ACC112 (cell line): ENCODE measurements around the gene ZNF263.
A peak's percentile ranks its signal among the peaks of the same experiment; 100 is the strongest.
"Not testable (repeated sequence)": the region's sequence is repeated elsewhere in the genome, so short reads cannot be mapped to it uniquely, and the experiment has no call there.

Experiments used
- H2AFZ ChIP-seq: fragments of 200-600 bp; sonication (generic); one replicate; pipeline ENCODE4 v1.6.0; 2017; ENCODE audit warnings: antibody characterized with exemption, low read length; ENCODE audit not compliant: unreplicated experiment
- H3K27ac ChIP-seq: fragments of 200-600 bp; sonication (generic); 2 replicates; pipeline ENCODE4 v1.5.1; 2014; ENCODE audit warnings: low read depth, mild to moderate bottlenecking, antibody characterized with exemption, low read length, moderate library complexity
- H3K27me3 ChIP-seq: fragments of 200-600 bp; sonication (generic); 2 replicates; pipeline ENCODE4 v1.6.1; 2014; ENCODE audit warnings: mild to moderate bottlenecking, antibody characterized with exemption, low read length, moderate library complexity, mixed read lengths; ENCODE audit not compliant: insufficient read depth
- H3K36me3 ChIP-seq: fragments of 200-600 bp; sonication (generic); 2 replicates; pipeline ENCODE4 v1.6.1; 2016; ENCODE audit warnings: mild to moderate bottlenecking, antibody characterized with exemption, low read length, moderate library complexity, mixed read lengths; ENCODE audit not compliant: insufficient read depth
- H3K4me1 ChIP-seq: fragments of 200-600 bp; sonication (generic); one replicate; pipeline ENCODE4 v1.6.1; 2016; ENCODE audit warnings: low read length, mixed read lengths; ENCODE audit not compliant: insufficient read depth, unreplicated experiment, control insufficient read depth
- H3K4me3 ChIP-seq: fragments of 200-600 bp; sonication (generic); 2 replicates; pipeline ENCODE4 v1.5.1; 2014; ENCODE audit warnings: mild to moderate bottlenecking, low read depth, low read length
- H3K79me2 ChIP-seq: fragments of 200-600 bp; sonication (generic); one replicate; pipeline ENCODE4 v1.6.0; 2016; ENCODE audit warnings: low read length; ENCODE audit not compliant: control insufficient read depth, unreplicated experiment, insufficient read depth

Gene ZNF263

DNA sequence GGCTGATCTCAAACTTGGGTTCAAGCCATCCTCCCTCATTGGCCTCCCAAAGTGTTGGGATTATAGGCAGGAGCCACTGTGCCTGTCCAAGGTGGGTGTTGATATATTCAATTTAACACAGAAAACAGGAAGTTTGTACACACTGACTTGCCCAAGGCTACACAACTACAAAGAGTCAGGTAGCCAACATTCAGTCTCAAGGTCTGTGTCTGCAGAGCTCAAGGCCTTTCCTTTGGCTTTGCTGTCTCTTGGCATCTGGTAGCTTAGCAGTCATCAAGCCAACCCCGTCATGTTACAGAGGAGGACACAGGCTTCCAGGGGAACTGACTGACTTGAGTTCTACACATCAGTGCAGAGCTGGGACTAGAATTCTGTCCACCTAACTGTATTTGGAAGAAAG lies 15.0 kb upstream of the ZNF263 start:
- no peak overlapping the region for H3K27ac ChIP-seq
- no peaks in the 10 kb centered on the region for H3K36me3 ChIP-seq
- H3K4me1 ChIP-seq: no peaks in the 10 kb centered on the region

DNA sequence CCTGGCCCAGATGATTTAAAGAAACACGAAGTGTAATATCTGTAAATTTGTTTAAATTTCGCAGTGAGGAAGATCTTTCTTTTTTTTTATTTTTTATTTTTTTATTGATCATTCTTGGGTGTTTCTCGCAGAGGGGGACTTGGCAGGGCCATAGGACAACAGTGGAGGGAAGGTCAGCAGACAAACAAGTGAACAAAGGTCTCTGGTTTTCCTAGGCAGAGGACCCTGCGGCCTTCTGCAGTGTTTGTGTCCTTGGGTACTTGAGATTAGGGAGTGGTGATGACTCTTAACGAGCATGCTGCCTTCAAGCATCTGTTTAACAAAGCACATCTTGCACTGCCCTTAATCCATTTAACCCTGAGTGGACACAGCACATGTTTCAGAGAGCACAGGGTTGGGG lies 12.6 kb upstream of the ZNF263 start:
- not testable (repeated sequence) for H3K4me3 ChIP-seq, H3K27ac ChIP-seq, H2AFZ ChIP-seq

More for the DNA sequence above, 15.0 kb upstream of the ZNF263 start:
- no peaks in the 10 kb centered on the region for H3K27me3 ChIP-seq
- H3K79me2 ChIP-seq: peaks cover 3% of the 10 kb centered on the region
- no peak overlapping the region for H2AFZ ChIP-seq
- no peak overlapping the region for H3K4me3 ChIP-seq

DNA sequence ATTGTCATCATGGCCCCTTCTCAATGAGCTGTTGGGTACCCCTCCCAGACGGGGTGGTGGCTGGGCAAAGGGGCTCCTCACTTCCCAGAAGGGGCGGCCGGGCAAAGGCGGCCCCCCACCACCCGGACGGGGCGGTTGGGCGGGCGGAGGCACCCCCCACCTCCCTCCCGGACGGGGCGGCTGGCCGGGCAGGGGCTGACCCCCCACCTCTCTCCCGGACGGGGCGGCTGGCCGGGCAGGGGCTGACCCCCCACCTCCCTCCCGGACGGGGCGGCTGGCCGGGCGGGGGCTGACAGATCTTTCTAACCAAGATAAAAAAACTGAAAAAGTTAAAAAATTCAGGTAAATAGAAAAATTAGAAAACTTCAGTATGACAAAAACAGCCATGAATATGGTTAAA lies 12.0 kb upstream of the ZNF263 start:
- not testable (repeated sequence) for H3K79me2 ChIP-seq, H2AFZ ChIP-seq, H3K4me1 ChIP-seq, H3K27me3 ChIP-seq, H3K27ac ChIP-seq, H3K4me3 ChIP-seq, H3K36me3 ChIP-seq

More for the DNA sequence above, 12.6 kb upstream of the ZNF263 start:
- not testable (repeated sequence) for H3K36me3 ChIP-seq, H3K79me2 ChIP-seq, H3K4me1 ChIP-seq, H3K27me3 ChIP-seq

DNA sequence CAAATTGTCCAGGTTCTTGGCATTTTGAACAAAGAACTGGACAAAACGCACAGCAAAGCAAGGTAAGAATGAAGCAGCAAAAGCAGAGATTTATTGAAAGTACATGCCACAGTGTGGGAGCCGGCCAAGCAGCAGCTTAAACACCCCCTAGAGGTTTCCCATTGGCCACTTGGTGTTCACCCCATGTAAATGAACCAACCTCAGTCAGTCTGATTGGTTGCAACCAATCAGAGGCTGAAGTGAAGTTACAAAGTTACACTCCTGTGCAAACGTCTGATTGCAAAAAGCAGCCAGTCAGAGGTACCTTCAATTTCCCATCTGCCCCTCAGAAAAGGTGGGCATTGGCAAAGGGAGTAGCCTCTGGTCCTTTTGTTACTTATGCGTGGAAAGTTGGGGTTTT lies 8.8 kb upstream of the ZNF263 start:
- Histone ChIP-seq H3K27ac (no peak overlapping the region), H3K36me3 (no peaks in the 10 kb centered on the region), H3K79me2 (no peaks in the 10 kb centered on the region), H3K27me3 (no peaks in the 10 kb centered on the region), H3K4me1 (no peaks in the 10 kb centered on the region), H2AFZ (no peak overlapping the region), H3K4me3 (no peak overlapping the region)

DNA sequence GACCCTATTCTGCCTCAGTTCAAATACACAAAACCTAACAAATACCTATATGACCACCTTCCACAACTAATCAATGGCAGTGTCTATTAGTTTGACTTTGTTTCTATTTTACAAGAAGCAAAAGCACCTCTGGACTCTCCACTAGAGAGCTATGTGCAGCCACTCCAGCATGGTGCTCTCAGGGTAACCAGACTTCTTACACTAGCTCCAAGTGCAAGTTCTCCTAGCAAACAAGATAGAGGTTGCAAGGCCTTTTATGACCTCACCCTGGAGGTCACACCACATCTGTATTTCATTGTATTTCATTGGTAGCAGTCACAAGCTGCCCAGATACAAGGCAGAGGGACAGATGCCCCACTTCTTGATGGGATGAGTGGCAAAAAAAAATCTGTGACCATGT lies 8.3 kb upstream of the ZNF263 start:
- no peaks in the 10 kb centered on the region for H3K79me2 ChIP-seq
- H3K27ac ChIP-seq: no peak overlapping the region
- H3K27me3 ChIP-seq: no peaks in the 10 kb centered on the region
- no peak overlapping the region for H2AFZ ChIP-seq
- no peak overlapping the region for H3K4me3 ChIP-seq
- no peaks in the 10 kb centered on the region for H3K36me3 ChIP-seq
- H3K4me1 ChIP-seq: no peaks in the 10 kb centered on the region

DNA sequence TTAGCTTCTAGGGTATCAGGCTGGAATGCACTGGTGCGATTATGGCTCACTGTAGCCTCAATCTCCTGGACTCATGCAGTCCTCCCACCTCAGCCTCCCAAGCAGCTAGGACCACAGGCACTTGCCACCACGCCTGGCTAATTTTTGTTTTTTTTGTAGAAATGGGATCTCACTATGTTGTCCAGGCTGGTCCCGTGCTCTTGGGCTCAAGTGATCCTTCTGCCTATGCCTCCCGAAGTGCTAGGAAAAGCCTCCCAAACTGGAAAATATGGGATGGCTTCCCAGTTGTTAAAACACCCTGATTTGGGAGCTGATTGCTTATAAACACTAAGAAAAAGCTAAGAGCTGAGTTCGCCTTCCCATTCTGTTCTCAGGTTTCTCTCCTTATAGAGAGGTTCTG lies 6.6 kb upstream of the ZNF263 start:
- H3K27me3 ChIP-seq: no peaks in the 10 kb centered on the region
- H3K4me3 ChIP-seq: no peak overlapping the region
- H3K79me2 ChIP-seq: no peaks in the 10 kb centered on the region
- H3K27ac ChIP-seq: no peak overlapping the region
- H3K36me3 ChIP-seq: no peaks in the 10 kb centered on the region
- H3K4me1 ChIP-seq: no peaks in the 10 kb centered on the region
- no peak overlapping the region for H2AFZ ChIP-seq

DNA sequence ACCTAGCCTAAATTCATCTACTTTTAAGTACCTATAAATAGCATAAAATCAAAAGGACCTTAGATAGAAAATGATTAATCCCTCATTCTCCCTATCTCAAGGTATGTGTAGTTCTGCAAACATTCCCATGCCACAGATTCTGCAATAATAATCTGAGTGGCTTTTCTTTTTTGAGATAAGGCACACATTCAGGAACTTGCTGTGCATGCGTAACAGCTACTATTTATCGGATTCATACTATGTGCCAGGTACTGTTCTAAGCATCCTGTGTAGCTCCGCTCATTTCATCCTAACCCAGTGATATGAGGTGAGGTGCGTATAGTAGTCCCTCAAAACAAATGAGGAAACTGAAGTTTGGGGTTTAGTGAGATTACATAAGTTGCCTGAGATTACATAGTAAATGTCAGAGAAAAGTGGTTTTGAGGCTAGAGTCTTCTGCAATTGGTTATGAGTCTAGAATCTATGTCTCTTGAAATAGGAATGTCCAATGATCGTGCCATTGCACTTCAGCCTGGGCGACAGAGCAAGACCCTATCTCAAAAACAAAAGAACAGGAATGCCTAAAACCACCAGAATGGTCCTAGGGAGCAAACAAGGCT lies 2.0 kb upstream of the ZNF263 start:
- peaks cover 13% of the 10 kb centered on the region for H3K36me3 ChIP-seq
- peaks cover 30% of the 10 kb centered on the region for H3K79me2 ChIP-seq
- H3K4me1 ChIP-seq: peaks cover 10% of the 10 kb centered on the region
- H3K27me3 ChIP-seq: no peaks in the 10 kb centered on the region
- H3K27ac ChIP-seq: no peak overlapping the region
- H2AFZ ChIP-seq: no peak overlapping the region
- peak overlapping the region; percentile 89; the same call in 1 of the 2 replicates for H3K4me3 ChIP-seq

DNA sequence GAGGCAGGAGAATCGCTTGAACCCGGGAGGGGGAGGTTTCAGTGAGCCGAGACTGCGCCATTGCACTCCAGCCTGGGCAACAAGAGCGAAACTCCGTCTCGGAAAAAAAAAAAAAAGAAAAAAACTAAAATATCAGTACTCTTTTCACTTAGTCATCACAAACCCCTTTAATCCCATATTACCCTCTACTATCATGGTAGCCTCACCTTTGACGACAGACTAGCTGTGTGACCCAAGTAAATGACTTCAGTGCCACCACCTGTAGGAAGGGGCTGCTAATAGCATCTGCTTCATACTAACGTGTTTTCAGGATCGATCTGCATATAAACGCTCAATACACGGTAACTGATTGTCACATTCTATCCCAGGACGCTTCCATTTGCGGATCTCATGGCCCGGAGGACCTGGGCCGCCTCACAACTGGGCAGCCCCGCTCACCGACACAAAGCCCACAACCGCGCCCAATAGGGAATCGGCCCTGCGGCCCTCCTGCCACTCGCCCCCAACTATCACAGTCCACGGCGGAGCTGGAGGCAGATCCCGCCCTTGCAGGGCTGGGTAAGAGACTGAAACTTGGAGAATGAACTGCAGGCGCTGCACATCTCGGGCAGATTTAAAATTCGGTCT lies 1.1 kb upstream of the ZNF263 start:
- Histone ChIP-seq H3K79me2 (peaks cover 37% of the 10 kb centered on the region), H3K4me3 (peak overlapping the region; percentile 89), H3K27me3 (no peaks in the 10 kb centered on the region), H3K4me1 (peaks cover 10% of the 10 kb centered on the region), H3K36me3 (peaks cover 21% of the 10 kb centered on the region), H3K27ac (peak overlapping the region; percentile 97), H2AFZ (peak overlapping the region; percentile 87)

DNA sequence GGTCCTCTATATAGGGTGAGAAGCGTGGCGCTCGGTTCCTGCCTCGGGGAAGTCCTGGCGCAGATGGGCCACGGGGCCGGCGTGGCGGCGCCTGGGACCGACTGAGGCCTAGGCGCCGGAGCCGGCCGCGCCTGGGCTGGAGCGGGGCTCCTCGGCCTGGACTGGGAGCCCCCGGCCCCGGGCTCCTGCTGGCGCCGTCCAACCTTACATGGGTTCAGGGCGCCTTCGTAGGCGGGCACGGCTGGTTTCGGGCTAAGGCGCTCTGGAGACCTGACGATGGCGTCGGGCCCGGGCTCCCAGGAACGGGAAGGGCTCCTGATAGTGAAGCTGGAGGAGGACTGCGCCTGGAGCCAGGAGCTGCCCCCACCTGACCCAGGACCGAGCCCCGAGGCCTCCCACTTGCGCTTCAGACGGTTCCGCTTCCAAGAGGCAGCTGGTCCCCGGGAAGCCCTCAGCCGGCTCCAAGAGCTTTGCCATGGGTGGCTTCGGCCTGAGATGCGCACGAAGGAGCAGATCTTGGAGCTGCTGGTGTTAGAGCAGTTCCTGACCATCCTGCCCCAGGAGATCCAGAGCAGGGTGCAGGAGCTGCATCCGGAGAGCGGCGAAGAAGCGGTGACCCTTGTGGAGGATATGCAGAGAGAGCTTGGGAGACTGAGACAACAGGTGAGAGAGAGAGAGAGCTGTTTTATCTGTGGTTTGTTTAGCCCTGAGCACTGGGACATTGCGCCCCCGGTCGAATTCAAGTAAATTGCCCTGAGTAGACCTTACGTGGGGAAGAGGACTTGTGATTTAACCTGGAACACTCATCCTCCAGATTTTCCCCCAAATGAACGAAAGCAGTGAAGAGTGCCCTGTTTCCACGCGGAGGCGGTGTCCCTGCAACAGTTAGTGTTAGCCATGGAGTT lies 504 bp downstream of the ZNF263 start:
- H3K27ac ChIP-seq: peak overlapping the region; percentile 97
- H3K4me1 ChIP-seq: peaks cover 10% of the 10 kb centered on the region
- H3K4me3 ChIP-seq: peak overlapping the region; percentile 89
- no peak overlapping the region for H2AFZ ChIP-seq
- peaks cover 46% of the 10 kb centered on the region for H3K79me2 ChIP-seq
- H3K27me3 ChIP-seq: no peaks in the 10 kb centered on the region
- H3K36me3 ChIP-seq: peaks cover 35% of the 10 kb centered on the region

DNA sequence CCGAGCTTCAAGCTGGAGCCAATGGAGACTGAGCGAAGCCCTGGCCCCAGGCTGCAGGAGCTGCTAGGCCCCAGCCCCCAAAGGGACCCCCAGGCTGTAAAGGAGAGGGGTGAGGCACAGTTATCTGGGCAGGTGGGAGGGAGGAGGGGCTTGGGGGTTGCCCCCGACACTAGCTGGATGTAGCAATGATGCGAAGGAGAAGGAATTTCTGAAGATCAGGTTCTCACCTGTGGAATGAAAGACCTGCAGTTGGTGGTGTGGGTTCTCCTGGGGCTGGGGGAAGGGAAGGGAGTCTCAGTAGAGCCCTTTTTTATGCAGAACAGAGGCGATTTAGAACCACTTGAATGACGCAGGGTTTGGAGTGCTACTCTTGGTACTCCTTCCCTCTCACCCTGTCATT lies 1.8 kb downstream of the ZNF263 start:
- Histone ChIP-seq H3K36me3 (peaks cover 48% of the 10 kb centered on the region), H3K4me3 (peak overlapping the region; percentile 89), H3K27ac (no peak overlapping the region), H3K27me3 (no peaks in the 10 kb centered on the region), H3K79me2 (peaks cover 54% of the 10 kb centered on the region), H2AFZ (no peak overlapping the region), H3K4me1 (peaks cover 10% of the 10 kb centered on the region)
